Progenitor cell of endocrine pancreas (in vitro differentiated cells): Measurements from ENCODE around the gene ACTMAP. TPM values are rescaled to one million over a fixed set of nuclear protein-coding genes. Genes with fewer than 3 reads are reported as not detected.

Source experiments
- DNase-seq: peaks from one replicate; pipeline ENCODE4 v3.0.0; 2021; ENCODE audit warnings: low spot score; ENCODE audit not compliant: unreplicated experiment
- H3K27ac Mint-ChIP-seq: 2 replicates; pipeline ENCODE4 v1.8.0; 2021; ENCODE audit warnings: mild to moderate bottlenecking, moderate library complexity, mixed read lengths
- H3K27me3 Mint-ChIP-seq: 2 replicates; pipeline ENCODE4 v1.8.0; 2021; ENCODE audit warnings: mixed read lengths
- H3K36me3 Mint-ChIP-seq: 2 replicates; pipeline ENCODE4 v1.8.0; 2022; ENCODE audit warnings: mixed read lengths; ENCODE audit not compliant: insufficient read depth
- H3K4me1 Mint-ChIP-seq: 2 replicates; pipeline ENCODE4 v1.8.0; 2021; ENCODE audit warnings: low read depth, mixed read lengths
- H3K4me3 Mint-ChIP-seq: 2 replicates; pipeline ENCODE4 v1.8.0; 2021; ENCODE audit warnings: low read depth, mild to moderate bottlenecking, moderate library complexity, mixed read lengths
- H3K9me3 Mint-ChIP-seq: 2 replicates; pipeline ENCODE4 v1.8.0; 2021; ENCODE audit warnings: low read depth, mixed read lengths
- CTCF ChIP-seq: fragments of 200-600 bp; sonication (generic); IDR thresholded peaks from one replicate; pipeline ENCODE4 v1.5.0; 2021; ENCODE audit warnings: antibody characterized with exemption, mild to moderate bottlenecking; ENCODE audit not compliant: unreplicated experiment
- total RNA-seq: library from RNA; stranded (reverse); gene quantifications from 2 replicates; pipeline ENCODE4 v1.2.1, GENCODE V29; 2021

Gene ACTMAP
- total RNA-seq, 1 donor from 2014 or later, result 22.5 TPM

DNA sequence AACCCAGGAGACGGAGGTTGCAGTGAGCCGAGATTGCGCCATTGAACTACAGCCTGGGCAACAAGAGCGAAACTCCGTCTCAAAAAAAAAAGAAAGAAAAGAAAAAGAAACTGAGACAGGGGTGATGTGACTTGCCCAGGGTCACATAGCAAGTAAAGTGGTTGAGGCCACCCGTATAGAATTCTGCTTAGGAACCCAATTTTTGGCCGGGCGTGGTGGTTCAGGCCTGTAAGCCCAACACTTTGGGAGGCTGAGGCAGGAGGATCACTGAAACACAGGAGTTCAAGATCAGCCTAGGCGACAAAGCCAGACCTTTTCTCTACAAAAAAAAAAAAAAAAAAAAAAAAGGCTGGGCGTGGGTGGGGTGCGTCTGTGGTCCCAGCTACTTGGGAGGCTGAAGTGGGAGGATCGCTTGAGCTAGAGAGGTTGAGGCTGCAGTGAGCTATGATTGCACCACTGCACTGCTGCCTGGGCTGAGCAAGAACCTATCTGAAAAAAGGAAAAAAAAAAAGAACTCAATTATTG lies 2.0 kb upstream of the ACTMAP start:
- Mint-ChIP-seq H3K36me3 (peaks cover 13% of the 10 kb centered on the region), H3K4me1 (peaks cover 31% of the 10 kb centered on the region), H3K9me3 (no peaks in the 10 kb centered on the region), H3K27ac (peak overlapping the region; percentile 98), H3K27me3 (no peaks in the 10 kb centered on the region), H3K4me3 (peak overlapping the region; percentile 88)
- no peak for DNase-seq
- no peak for TF ChIP-seq CTCF

DNA sequence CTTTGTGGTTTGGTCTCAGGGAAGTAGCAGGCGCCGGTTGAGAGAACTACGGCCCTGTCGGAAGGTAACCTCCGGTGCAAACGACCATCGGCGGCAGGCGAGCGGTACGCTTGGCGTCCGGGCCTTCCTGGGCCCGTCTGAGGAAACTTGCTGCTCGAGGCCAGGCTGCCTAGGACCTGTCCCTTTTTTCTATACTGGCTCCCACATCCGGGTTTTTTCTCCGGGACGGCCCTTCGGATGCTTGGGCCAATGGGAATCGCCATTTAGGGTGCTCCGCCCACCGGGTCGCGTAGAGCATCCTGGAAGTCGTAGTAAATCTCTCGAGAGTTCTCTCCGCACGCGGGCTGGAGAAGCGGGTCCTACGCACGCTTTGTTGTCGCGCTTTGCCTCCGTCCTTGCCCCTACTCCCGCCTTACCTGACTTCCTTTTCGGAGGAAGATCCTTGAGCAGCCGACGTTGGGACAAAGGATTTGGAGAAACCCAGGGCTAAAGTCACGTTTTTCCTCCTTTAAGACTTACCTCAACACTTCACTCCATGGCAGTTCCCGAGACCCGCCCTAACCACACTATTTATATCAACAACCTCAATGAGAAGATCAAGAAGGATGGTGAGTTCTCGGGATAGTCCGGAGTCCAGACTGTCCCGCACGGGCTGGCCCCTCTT lies 729 bp upstream of the ACTMAP start, which contains the start of gene SNRPA:
SNRPA (plus strand) TSS at position 330 of the 664 bp plus-strand sequence; CDS start at position 536, 206 bp downstream.
- TF ChIP-seq CTCF, result no peak

DNA sequence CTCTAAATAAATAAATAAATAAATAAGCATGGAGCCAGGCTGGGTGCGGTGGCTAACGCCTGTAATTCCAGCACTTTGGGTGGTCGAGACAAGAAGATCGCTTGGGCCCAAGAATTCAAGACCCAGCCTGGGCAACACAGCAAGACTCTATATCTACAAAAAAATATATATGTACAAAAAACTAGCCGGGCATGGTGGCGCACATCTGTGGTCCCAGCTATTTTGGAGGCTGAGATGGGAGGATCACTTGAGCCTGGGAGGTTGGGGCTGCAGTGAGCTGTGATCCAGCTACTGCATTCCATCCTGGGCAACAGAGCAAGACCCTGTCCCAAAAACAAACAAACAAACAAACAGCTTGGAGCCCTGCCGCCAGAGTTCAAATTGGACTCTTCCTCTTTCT lies 2.7 kb downstream of the ACTMAP start:
- no peak for DNase-seq
- H3K36me3 Mint-ChIP-seq, result peaks cover under 1% of the 10 kb centered on the region
- no peaks in the 10 kb centered on the region for H3K9me3 Mint-ChIP-seq
- no peak for TF ChIP-seq CTCF
- no peaks in the 10 kb centered on the region for H3K27me3 Mint-ChIP-seq
- peaks cover 12% of the 10 kb centered on the region for H3K4me1 Mint-ChIP-seq
- no peak overlapping the region for H3K27ac Mint-ChIP-seq
- no peak overlapping the region for H3K4me3 Mint-ChIP-seq

More for the DNA sequence above, 729 bp upstream of the ACTMAP start, which contains the start of gene SNRPA:
- DNase-seq, result peak; percentile 92
- Mint-ChIP-seq H3K9me3 (no peaks in the 10 kb centered on the region), H3K36me3 (peaks cover 10% of the 10 kb centered on the region), H3K4me3 (peak within 1 kb of the TSS; percentile 88), H3K27ac (peak within 1 kb of the TSS; percentile 98), H3K27me3 (no peaks in the 10 kb centered on the region), H3K4me1 (peaks cover 29% of the 10 kb centered on the region)

- no peak for TF ChIP-seq CTCF
- peaks cover 11% of the 10 kb centered on the region for H3K4me1 Mint-ChIP-seq
- H3K9me3 Mint-ChIP-seq, result no peaks in the 10 kb centered on the region
- no peak for DNase-seq
- no peaks in the 10 kb centered on the region for H3K27me3 Mint-ChIP-seq
- peak overlapping the region; percentile 77 for H3K27ac Mint-ChIP-seq
- H3K4me3 Mint-ChIP-seq, result no peak overlapping the region
- H3K36me3 Mint-ChIP-seq, result no peaks in the 10 kb centered on the region
These were observed 4.9 kb downstream of the ACTMAP start for GRCh38 chr19:40745402-40745780.

DNA sequence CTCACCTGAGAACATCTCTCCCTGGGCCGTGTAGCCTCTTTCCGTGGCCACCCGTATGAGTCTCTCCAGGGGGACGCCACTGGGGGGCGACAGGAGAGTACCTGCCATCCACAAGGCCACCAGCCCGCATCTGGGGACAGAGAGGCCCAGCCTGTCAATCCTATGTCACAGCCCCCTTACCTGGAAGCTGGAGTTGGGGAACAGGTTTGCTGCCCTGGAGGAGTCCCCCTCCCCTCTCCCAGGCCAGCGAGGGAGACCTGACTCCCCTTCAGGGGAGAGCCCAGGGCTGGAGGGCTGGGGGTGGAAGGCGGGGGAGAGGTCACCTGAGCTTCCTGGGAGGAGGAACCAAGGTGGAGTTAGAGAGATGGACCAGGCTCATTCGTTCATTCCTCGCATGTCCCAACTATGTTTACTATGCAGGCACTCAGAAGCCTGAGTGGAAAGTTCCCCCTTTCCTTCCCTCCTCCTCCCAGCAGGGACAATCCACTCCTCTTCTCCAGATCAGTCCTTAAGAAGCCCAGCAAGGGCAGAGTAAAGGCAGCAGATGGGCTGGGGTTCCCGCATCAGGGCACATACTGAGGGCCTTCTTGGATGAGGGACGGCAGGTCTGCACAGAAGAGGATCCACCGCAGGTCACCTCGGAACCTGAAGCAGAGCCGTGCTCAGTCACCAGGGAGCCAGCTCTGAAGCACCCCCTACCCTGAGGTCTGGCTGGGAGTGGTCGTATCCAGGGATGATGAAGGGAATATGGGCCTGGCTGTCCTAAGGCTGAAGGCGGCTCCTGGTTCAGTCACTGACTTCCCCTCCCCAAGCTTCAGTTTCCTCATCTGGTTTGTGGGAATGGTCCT lies 5.5 kb downstream of the ACTMAP start:
- TF ChIP-seq CTCF, result peak; percentile 40
- Mint-ChIP-seq H3K4me3 (no peak overlapping the region), H3K27ac (peak overlapping the region; percentile 77), H3K9me3 (no peaks in the 10 kb centered on the region), H3K27me3 (no peaks in the 10 kb centered on the region), H3K36me3 (no peaks in the 10 kb centered on the region), H3K4me1 (peaks cover 6% of the 10 kb centered on the region)
- DNase-seq, result no peak
